ENCODE measurements around the gene FUCA2.

GRCh38 chr6:143486752-143487151, 24.8 kb downstream of the FUCA2 start:
- TF ChIP-seq CTCF (conservative IDR thresholded peaks at IDR 0.05; ENCODE audit: low read depth, low read length) (no peak), EZH2 (IDR thresholded peaks at IDR 0.05; ENCODE audit: borderline replicate concordance, low read depth, low read length, poor library complexity, severe bottlenecking) (no peak)
